H1 (cell line): Measurements from ENCODE around the gene SLC22A23.

Source experiments
- CHD2 ChIP-seq: IDR thresholded peaks from 2 replicates; pipeline ENCODE4 v1.6.1; 2012; ENCODE audit warnings: low read length, improper control_type of control experiment
- EP300 ChIP-seq, 2 experiments: IDR thresholded peaks; 1 replicate in 1 of 2; 2 replicates in 1 of 2; pipeline ENCODE4 v1.6.1; 2011 to 2012; ENCODE audit warnings: low read depth in 2 of 2, low read length in 2 of 2, mild to moderate bottlenecking in 2 of 2, borderline replicate concordance in 1 of 2, inconsistent platforms in 1 of 2, moderate library complexity in 1 of 2
- HDAC2 ChIP-seq, 2 experiments: fragments of 300-600 bp in 1 of 2; sonication (generic) in 1 of 2; IDR thresholded peaks; 2 replicates each; pipeline ENCODE4 v1.6.1; 2011 to 2012; ENCODE audit warnings: low read depth in 2 of 2, low read length in 2 of 2, mild to moderate bottlenecking in 2 of 2, moderate library complexity in 2 of 2, borderline replicate concordance in 1 of 2, inconsistent platforms in 1 of 2
- JUND ChIP-seq: IDR thresholded peaks from 2 replicates; pipeline ENCODE4 v1.6.1; 2011; ENCODE audit warnings: mild to moderate bottlenecking, improper control_type of control experiment, low read length
- MAFK ChIP-seq: IDR thresholded peaks from 2 replicates; pipeline ENCODE4 v1.6.1; 2012; ENCODE audit warnings: low read depth, mild to moderate bottlenecking, improper control_type of control experiment, low read length
- PHF8 ChIP-seq: fragments of 200-600 bp; sonication (generic); conservative IDR thresholded peaks from 2 replicates; pipeline ENCODE4 v1.7.1; 2012; ENCODE audit warnings: low read depth, mild to moderate bottlenecking, inconsistent platforms, low read length, moderate library complexity
- POLR2A ChIP-seq, 2 experiments: IDR thresholded peaks; 1 replicate in 1 of 2; 2 replicates in 1 of 2; pipeline ENCODE4 v1.6.1; 2011; ENCODE audit warnings: low read depth in 2 of 2, low read length in 2 of 2, mild to moderate bottlenecking in 2 of 2; ENCODE audit errors: control extremely low read depth in 1 of 2
- RFX5 ChIP-seq: IDR thresholded peaks from 2 replicates; pipeline ENCODE4 v1.6.1; 2011; ENCODE audit warnings: low read depth, low read length, improper control_type of control experiment, borderline replicate concordance
- RXRA ChIP-seq: IDR thresholded peaks from 2 replicates; pipeline ENCODE4 v1.6.1; 2011; ENCODE audit warnings: low read depth, mild to moderate bottlenecking, low read length, moderate library complexity; ENCODE audit not compliant: insufficient read depth
- SIX5 ChIP-seq: IDR thresholded peaks from 2 replicates; pipeline ENCODE4 v1.6.1; 2011; ENCODE audit warnings: mild to moderate bottlenecking, low read depth, low read length
- SUZ12 ChIP-seq: fragments of 200-600 bp; sonication (generic); IDR thresholded peaks from 2 replicates; pipeline ENCODE4 v1.6.1; 2012; ENCODE audit warnings: mild to moderate bottlenecking, inconsistent platforms, low read length, moderate library complexity, mixed read lengths
- YY1 ChIP-seq: IDR thresholded peaks from 2 replicates; pipeline ENCODE4 v1.6.1; 2011; ENCODE audit warnings: low read depth, mild to moderate bottlenecking, low read length
- TF ChIP-seq, protein P1 (sequence below), 3 experiments: IDR thresholded peaks; 1 replicate in 2 of 3; 2 replicates in 1 of 3; pipeline versions ENCODE4 v1.5.1 to v1.6.1; 2011; ENCODE audit warnings: low read length in 3 of 3, mild to moderate bottlenecking in 3 of 3, inconsistent platforms in 2 of 3, low read depth in 1 of 3, moderate library complexity in 1 of 3; ENCODE audit not compliant: insufficient read depth in 1 of 3; ENCODE audit errors: control extremely low read depth in 1 of 3
- TF ChIP-seq, protein P2 (sequence below): IDR thresholded peaks from 2 replicates; pipeline ENCODE4 v1.6.1; 2012; ENCODE audit warnings: low read length, inconsistent platforms

DNA sequence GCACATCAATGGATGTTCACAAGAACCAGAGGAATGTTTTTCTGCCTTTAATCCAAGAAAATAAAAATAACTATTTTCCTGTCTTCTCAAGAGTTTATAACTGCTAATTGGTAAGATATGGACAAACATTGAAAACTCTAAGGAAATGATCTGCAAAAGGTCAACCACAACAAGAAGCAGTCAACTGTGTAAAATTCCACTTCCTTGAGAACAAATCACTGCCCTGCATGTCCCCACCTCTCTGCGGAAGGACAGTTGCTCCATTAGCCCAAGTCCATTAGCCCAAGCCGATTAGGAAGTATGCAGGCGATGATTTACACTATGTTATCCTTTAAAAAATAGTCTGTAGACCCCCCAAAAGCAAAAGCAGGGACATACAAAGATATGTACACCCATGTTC, 27.6 kb downstream of the SLC22A23 start:
- TF ChIP-seq, protein P1, sequence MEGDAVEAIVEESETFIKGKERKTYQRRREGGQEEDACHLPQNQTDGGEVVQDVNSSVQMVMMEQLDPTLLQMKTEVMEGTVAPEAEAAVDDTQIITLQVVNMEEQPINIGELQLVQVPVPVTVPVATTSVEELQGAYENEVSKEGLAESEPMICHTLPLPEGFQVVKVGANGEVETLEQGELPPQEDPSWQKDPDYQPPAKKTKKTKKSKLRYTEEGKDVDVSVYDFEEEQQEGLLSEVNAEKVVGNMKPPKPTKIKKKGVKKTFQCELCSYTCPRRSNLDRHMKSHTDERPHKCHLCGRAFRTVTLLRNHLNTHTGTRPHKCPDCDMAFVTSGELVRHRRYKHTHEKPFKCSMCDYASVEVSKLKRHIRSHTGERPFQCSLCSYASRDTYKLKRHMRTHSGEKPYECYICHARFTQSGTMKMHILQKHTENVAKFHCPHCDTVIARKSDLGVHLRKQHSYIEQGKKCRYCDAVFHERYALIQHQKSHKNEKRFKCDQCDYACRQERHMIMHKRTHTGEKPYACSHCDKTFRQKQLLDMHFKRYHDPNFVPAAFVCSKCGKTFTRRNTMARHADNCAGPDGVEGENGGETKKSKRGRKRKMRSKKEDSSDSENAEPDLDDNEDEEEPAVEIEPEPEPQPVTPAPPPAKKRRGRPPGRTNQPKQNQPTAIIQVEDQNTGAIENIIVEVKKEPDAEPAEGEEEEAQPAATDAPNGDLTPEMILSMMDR (IDR thresholded peaks at IDR 0.05; ENCODE audit: control extremely low read depth in 1 of 3, insufficient read depth in 1 of 3, low read depth in 1 of 3, low read length in 3 of 3) = no peak
- no peak for TF ChIP-seq MAFK
- TF ChIP-seq RFX5 = no peak
- no peak for TF ChIP-seq SIX5
- no peak for TF ChIP-seq HDAC2 (IDR thresholded peaks at IDR 0.05; ENCODE audit: borderline replicate concordance in 1 of 2, low read depth in 2 of 2, low read length in 2 of 2)
- TF ChIP-seq RXRA = no peak
- no peak for TF ChIP-seq CHD2
- TF ChIP-seq, protein P2, sequence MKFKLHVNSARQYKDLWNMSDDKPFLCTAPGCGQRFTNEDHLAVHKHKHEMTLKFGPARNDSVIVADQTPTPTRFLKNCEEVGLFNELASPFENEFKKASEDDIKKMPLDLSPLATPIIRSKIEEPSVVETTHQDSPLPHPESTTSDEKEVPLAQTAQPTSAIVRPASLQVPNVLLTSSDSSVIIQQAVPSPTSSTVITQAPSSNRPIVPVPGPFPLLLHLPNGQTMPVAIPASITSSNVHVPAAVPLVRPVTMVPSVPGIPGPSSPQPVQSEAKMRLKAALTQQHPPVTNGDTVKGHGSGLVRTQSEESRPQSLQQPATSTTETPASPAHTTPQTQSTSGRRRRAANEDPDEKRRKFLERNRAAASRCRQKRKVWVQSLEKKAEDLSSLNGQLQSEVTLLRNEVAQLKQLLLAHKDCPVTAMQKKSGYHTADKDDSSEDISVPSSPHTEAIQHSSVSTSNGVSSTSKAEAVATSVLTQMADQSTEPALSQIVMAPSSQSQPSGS = no peak
- no peak for TF ChIP-seq PHF8
- no peak for TF ChIP-seq EP300 (IDR thresholded peaks at IDR 0.05; ENCODE audit: borderline replicate concordance in 1 of 2, low read depth in 2 of 2, low read length in 2 of 2)
- TF ChIP-seq YY1 = no peak
- TF ChIP-seq POLR2A (IDR thresholded peaks at IDR 0.05; ENCODE audit: control extremely low read depth in 1 of 2, low read depth in 2 of 2, low read length in 2 of 2) = no peak
- TF ChIP-seq SUZ12 = no peak
- TF ChIP-seq JUND = no peak
